Ureter (tissue), 1 donor: Measurements from ENCODE around the gene SLC27A2. TPM values are rescaled to one million over a fixed set of nuclear protein-coding genes. Genes with fewer than 3 reads are reported as not detected.
"Not testable (repeated sequence)": the region's sequence is repeated elsewhere in the genome, so short reads cannot be mapped to it uniquely, and the experiment has no call there.

ENCODE experiments used
- DNase-seq: peaks from one replicate; pipeline ENCODE4 v3.0.0-alpha.2; 2020; ENCODE audit warnings: low spot score
- total RNA-seq: library from RNA; stranded (reverse); gene quantifications from one replicate; pipeline ENCODE4 v1.2.4, GENCODE V29; 2023
- donor health status: DM: yes; HTN: yes; CAD: no.

SLC27A2 gene
- total RNA-seq, 1 donor from 2014 or later, result 8.1 TPM

DNA sequence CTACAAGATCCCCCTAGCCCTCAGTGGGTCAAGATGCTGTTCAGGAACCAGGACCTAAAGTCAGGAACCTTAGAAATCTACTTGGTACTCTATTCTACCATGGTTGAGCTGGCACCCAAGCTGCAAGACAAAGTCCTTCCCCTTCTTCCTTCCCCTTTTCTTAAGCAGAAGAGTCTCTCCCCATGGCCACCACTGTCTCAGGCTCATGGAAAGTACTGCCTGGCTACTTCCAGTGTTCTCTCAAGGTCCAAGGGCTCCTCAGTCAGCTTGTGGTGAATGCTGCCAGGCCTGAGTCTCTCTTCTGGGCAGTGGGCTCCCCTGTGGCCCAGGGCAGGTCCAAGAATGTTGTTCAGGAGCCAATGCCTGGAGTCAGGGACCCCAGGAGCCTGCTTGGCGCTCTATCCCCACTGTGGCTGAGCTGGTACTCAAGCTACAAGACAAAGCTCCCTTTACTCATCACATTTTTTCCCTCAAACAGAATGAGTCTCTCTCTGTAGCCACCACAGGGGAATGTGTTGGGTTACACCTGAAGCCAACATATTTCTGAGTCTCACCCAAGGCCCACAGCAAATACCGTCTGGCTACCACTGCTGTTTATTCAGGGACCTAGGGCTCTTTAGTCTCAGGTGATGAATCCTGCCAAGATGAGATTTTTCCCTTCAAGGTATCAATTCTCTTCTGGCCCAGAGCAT is 18.1 kb upstream of the SLC27A2 start:
- no peak for DNase-seq

DNA sequence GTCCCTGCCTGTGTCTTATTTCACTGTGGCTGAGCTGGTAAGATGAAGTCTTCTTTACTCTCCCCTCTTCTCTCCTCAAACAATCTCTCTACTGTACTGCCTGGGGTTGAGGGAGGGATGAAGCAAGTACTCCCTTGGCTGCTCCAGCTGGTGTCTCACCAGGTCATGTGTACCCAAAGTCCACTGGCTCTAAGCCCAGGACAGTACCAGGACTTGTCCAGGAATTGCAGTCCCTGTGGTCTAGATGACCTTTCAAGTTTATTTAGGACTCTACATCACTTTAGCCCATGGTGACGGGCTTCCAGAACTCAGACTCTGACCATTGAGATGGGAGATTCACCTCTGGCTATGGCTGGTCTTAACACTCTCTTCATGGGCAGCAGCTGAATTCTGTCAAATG is 17.5 kb upstream of the SLC27A2 start:
- DNase-seq, result no peak

- DNase-seq, result no peak
These were observed 15.8 kb upstream of the SLC27A2 start for GRCh38 chr15:50166216-50166615.

DNA sequence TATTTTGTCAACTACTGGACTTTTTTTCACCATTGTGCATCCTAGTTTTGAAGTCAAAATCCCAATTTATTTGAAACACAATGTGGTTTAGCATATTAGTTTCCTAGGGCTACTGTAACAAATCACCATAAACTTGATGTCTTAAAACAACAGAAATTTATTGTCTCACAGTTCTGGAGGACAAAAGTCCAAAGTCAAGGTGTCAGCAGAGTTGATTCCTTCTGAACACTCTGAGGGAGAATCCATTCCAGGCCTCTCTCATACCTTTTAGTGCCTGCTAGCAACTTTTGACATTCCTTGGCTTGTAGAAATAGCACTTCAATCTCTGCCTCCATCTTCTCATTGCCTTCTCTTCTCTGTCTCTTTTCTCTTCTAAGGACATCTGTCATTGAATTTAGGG is 14.9 kb upstream of the SLC27A2 start:
- DNase-seq, result no peak

GRCh38 chr15:50168379-50168778 is 13.6 kb upstream of the SLC27A2 start:
- DNase-seq, result no peak

- DNase-seq, result no peak
These were observed 13.1 kb upstream of the SLC27A2 start for GRCh38 chr15:50168783-50169411.

- not testable (repeated sequence) for DNase-seq
These were observed 9.6 kb upstream of the SLC27A2 start for GRCh38 chr15:50172360-50172895.

GRCh38 chr15:50176869-50177268 is 5.1 kb upstream of the SLC27A2 start:
- DNase-seq, result no peak

- DNase-seq, result no peak
These were observed 1.9 kb upstream of the SLC27A2 start for GRCh38 chr15:50180091-50180490.

- no peak for DNase-seq
These were observed 1.4 kb upstream of the SLC27A2 start for GRCh38 chr15:50180582-50180981.

DNA sequence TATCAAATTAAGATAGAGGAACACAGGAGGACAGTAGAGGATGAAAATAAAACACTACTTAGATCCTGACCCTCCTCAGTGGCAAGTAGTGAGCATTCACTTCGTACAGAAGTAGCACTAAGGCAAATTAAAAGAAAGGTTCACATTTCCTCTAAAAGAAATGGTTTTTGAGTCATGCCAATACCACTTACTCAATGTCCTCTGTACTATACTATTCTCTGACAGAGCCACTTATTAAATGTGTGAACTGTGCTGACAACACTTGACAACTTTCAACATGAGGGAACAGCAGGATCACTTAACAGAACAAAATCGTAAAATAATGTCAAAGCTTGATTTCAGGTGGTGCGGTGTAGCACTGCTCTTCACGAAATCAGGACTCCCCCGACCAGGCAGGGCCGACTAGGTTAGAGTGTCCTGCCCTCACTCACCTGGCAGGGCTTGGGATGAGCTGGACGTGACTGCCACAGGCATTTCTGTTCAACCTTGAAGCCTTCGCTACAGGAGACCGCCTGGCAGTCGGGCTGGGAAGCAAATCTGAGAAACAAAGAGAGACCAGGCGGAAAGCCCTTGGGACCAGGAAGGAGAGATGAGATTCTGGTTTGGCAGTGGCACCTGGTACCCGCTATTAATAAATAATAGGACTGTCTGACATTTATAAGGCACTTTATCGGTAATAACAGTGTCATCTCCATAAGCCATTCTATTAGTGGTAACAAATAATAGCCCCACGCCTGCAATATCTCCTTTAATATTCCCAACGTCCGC is 611 bp upstream of the SLC27A2 start:
- no peak for DNase-seq

DNA sequence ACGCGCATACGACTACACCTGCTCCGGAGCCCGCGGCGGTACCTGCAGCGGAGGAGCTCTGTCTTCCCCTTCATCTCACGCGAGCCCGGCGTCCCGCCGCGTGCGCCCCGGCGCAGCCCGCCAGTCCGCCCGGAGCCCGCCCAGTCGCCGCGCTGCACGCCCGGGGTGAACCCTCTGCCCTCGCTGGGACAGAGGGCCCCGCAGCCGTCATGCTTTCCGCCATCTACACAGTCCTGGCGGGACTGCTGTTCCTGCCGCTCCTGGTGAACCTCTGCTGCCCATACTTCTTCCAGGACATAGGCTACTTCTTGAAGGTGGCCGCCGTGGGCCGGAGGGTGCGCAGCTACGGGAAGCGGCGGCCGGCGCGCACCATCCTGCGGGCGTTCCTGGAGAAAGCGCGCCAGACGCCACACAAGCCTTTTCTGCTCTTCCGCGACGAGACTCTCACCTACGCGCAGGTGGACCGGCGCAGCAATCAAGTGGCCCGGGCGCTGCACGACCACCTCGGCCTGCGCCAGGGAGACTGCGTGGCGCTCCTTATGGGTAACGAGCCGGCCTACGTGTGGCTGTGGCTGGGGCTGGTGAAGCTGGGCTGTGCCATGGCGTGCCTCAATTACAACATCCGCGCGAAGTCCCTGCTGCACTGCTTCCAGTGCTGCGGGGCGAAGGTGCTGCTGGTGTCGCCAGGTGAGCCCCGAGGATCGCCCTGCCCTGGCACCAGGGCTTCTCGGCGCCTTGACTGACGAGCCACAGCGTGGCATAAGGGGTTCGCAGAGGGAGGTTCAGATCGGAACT is 420 bp downstream of the SLC27A2 start:
- DNase-seq, result peak; percentile 47

DNA sequence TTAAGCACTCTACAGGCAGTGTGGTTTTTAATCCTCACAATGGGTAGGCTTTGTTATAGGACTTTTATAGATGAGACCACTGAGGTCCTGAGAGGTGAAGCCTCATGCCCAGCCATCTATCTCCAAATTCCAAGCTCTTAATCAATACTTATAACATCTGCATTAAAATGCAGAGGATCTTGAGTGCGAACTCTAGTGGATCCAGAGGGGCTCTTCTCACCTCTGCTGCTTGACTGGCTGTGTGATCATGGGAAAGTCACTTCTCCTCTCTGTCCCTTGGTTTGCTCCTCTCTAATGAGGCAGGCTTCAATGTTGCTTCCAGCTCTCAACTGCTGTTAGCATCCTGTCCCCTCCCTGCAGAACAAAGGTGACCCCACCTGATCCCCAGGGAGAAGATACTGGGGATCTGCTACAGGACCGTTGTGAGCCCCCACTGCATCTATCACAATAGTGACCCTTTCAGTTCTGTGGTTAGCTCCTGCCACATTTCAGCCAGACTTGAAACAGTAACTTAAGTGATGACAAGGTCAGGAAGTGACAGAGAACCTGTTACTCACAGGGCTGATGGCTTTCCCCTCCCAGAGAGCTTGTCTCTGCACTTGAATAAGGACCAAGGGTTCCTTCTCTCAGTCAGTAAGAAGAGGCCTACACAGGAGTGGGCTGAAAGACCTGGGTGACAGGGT is 1.3 kb downstream of the SLC27A2 start:
- DNase-seq, result no peak

- DNase-seq, result no peak
These were observed 3.0 kb downstream of the SLC27A2 start for GRCh38 chr15:50184863-50185504.

DNA sequence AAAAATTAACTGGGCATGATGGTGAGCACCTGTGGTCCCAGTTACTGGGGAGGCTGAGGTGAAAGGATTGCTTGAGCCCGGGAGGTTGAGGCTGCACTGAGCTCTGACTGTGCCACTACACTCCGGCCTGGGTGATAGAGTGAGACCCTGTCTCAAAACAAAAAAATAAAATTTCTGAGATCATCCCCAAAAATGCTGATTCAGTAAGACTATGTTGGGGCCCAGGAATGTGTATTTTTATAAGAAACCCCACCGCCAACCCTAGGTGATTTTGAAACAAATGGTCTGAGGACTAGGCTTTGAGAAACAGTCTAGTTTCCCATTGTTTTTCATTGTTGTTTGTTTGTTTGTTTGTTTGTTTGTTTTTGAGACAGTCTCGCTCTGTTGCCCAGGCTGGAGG is 4.1 kb downstream of the SLC27A2 start:
- DNase-seq, result no peak

DNA sequence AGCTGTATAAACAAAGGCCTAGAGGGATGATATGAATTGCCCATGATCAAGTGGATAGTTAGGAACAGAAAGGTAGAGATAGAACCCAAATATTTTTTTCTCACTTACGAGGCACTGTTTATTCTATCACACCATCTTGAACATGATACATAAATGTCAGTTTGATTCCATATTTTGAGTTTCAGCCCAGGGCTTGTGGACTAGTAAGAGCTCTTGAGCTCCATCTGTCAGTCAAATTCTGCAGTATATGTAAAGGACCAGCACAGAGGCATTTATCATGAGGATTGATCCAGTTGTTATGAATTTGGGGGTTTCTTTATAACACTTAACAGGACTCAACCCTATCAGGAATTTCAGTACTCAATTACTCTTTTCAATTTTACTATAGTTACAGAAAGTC is 4.8 kb downstream of the SLC27A2 start:
- DNase-seq, result no peak

DNA sequence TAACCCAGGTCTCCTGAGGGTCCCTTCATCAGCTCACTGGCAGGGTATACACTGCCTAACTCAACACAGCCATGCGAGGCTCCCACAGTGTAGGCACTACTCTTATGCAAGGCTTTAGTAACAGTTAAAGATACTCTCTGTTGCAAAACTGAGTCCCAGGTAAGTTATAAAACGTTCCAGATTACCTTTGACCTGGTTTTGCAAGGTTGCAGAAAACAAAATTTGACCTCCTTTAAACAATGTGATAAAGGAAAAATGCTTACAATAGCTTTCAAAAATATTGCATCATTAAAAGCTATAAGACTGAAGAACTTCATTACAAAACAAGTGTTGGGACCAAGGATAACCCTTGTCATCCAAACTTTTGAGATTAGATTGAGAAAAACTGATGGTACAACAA is 5.5 kb downstream of the SLC27A2 start:
- DNase-seq, result no peak

DNA sequence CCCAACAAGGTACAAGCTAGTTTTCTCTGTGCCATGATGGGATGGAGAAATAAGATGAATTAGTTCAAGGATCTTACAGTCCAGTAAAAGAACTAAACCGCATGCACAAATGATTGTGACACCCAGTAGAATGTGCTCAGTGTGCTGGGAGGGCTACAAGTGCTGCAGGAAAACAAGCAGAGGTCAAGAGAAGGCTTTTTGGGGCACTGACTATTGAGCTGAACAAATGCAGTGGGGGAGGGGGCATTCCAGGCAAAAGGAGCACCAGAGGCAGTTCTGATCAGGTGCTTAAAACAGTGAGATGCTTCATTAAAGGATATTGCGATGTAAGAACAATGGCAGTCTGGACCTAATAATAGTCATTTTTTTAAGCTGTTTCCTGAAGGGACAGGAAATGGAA is 6.0 kb downstream of the SLC27A2 start:
- no peak for DNase-seq

DNA sequence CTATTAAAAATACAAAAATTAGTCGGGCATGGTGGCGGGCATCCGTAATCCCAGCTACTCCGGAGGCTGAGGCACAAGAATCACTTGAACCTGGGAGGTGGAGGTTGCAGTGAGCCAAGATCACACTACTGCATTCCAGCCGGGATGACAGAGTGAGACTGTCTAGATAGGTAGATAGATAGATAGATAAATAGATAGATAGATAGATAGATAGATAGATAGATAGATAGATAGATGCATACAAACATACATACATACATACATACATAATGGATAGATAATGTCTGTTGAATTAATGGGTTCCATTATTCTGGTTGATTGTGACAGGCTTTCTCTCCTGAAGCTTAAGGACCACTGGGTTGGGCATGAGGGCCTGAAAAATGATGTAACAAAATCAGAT is 6.8 kb downstream of the SLC27A2 start:
- not testable (repeated sequence) for DNase-seq

GRCh38 chr15:50189633-50190032 is 7.6 kb downstream of the SLC27A2 start:
- DNase-seq, result no peak

- DNase-seq, result no peak
These were observed 8.2 kb downstream of the SLC27A2 start for GRCh38 chr15:50190166-50190570.
